Thyroid gland (tissue), 4 donors: ENCODE measurements around the gene CCDC7.
"Not testable (repeated sequence)": the region's sequence is repeated elsewhere in the genome, so short reads cannot be mapped to it uniquely, and the experiment has no call there.

ENCODE experiments used
- POLR2A ChIP-seq, 2 donors: fragments of 450-650 bp; IDR thresholded peaks; one replicate each; pipeline ENCODE4 v1.6.1; 2017; ENCODE audit warnings: antibody characterized with exemption in 2 of 2, mild to moderate bottlenecking in 2 of 2, moderate library complexity in 1 of 2
- TF ChIP-seq, protein P1 (sequence below), 6 experiments: fragments of 200-600 bp in 3 of 6; fragments of 450-650 bp in 3 of 6; sonication (generic) in 3 of 6; IDR thresholded peaks; one replicate each; pipeline ENCODE4 v1.5.1; 2016 to 2019; ENCODE audit warnings: antibody characterized with exemption in 6 of 6, mild to moderate bottlenecking in 2 of 6, inconsistent platforms in 1 of 6, moderate library complexity in 1 of 6

DNA sequence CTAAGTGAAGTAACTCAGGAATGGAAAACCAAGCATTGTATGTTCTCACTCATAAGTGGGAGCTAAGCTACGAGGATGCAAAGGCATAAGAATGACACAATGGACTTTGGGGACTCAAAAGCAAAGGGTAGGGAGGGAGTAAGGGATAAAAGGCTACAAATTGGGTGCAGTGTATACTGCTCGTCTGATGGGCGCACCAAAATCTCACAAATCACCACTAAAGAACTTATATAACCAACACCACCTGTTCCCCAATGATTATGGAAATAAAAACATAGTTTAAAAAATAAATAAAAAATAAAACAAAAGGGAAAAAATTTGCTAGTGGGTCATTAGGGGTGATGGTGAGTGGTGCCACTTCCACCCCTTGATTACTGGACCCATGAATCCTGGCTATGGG lies 351.5 kb downstream of the CCDC7 start:
- not testable (repeated sequence) for TF ChIP-seq POLR2A (IDR thresholded peaks at IDR 0.05)
- TF ChIP-seq, protein P1, sequence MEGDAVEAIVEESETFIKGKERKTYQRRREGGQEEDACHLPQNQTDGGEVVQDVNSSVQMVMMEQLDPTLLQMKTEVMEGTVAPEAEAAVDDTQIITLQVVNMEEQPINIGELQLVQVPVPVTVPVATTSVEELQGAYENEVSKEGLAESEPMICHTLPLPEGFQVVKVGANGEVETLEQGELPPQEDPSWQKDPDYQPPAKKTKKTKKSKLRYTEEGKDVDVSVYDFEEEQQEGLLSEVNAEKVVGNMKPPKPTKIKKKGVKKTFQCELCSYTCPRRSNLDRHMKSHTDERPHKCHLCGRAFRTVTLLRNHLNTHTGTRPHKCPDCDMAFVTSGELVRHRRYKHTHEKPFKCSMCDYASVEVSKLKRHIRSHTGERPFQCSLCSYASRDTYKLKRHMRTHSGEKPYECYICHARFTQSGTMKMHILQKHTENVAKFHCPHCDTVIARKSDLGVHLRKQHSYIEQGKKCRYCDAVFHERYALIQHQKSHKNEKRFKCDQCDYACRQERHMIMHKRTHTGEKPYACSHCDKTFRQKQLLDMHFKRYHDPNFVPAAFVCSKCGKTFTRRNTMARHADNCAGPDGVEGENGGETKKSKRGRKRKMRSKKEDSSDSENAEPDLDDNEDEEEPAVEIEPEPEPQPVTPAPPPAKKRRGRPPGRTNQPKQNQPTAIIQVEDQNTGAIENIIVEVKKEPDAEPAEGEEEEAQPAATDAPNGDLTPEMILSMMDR (IDR thresholded peaks at IDR 0.05): not testable (repeated sequence)
